NOMO-1 (cell line): ENCODE data around the gene ABCC8.
A peak's percentile ranks its signal among the peaks of the same experiment; 100 is the strongest.

Source experiments
- DNase-seq, 2 experiments: peaks; one replicate each; lab custom pipeline; 2025; ENCODE audit not compliant: unreplicated experiment in 2 of 2; lab: John Stamatoyannopoulos, UW

ABCC8 gene

DNA sequence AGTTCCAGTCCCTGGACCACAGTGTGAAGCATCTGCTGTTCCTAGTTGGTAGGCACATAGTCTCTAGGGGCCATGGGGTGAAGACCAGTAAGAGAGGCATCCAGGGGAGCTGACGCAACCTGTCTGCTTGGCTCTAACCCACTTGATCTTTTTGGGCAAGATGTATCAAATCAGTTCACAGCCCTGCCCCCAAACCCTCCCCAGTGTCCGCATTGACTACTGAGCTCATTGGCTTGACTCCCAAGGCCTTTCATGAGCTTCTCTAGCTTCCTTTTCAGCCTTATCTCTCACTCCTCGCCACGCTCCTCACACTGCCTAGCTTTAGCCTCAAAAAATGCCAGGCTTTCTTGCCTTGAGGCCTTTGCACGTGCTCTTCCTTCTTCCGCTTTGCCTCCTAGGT is 29.7 kb upstream of the ABCC8 start:
- DNase-seq: no peak

DNA sequence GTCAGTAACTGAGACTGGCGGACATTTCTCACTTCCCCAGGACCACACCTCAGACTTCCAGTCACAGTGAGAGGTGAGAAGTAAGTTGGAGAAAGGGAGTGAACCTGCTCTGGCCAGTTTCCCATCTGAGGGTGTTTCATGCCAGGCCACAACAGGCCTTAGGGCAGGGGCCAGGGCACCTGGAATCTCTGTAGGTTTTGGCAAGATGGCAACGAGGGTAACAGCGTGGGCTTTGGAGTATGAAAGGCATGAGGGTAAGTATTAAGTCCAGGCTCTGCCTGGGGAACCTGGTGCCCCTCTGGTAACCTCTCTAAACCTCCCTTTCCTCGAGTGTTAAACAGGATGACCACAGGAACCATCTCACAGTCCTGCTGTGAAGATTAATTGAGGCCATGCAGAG is 28.5 kb upstream of the ABCC8 start:
- DNase-seq: no peak

DNA sequence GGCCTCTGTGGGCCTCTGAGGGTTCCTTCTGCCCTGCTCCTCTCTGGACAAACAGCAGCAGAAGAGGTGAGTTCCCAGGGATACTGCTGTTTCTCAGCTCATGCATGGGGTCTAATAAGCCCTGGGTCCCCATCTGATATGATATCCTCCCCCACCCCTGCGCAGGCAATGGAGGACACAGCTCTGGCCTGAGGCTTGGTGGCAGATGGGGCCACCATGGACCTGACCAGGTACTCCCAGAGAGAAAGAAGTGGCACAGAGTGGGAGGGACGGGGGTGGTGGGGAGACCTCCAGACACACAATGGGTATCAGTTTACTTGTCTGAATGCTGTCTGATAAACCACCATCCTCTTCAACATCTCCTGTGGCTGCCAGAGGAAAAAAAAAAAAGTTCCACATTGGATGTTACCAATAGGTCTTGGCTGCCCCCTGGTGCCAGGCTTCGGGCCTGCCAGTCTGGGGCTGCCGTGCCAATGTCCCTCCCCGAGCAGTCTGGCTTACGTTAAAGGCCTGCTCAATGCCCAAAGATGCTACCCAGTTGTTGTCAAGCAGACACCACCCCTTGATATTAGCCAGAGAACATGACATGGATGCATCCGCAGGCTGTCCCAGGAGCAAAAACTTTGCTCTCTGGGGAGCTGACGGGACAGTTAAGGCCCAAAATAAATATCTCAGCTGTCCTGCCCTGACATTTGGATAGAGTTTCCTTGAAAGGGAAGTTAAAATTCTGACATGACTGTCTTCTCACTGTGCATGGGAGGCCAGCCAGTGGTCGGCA is 27.9 kb upstream of the ABCC8 start:
- DNase-seq: peak; percentile 31 to 54

DNA sequence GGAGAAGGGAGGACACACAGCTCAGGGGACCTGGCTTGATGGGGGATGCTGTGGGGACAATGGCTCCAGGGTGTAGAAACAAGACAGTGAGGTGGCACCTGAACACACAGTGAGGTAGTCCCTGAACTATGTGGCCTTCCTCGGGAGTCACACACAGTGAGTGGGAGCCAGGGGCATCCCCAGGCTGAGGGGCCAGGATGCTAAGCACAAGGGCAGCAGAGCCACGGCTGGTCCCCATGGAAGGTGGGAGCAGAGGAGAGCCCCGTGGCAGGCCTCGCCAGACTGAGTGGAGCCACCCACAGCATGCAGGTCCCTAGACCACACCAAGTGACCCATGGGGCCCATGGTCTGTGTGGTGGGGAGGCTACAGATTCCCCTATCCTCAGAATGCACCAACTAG is 26.0 kb upstream of the ABCC8 start:
- DNase-seq: no peak

DNA sequence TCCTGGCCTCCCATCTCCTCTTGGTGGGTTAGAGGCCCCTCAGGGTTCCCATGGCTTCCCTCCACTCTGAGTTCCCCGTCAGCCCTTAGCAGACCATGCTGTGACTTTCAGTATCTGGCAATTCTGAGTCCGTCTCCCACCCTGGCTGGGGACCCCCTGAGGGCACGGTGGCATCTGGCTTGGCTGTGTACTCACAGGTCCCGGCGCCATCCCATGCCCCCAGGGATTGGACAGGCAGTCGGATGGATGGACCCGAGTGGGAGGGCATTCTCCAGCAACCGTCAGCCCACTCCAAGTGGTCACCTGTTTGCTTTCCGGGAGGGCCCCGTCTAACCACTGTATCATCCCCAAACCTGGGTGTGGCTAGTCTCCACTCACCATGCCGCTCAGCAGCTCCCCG is 24.0 kb upstream of the ABCC8 start:
- no peak for DNase-seq

DNA sequence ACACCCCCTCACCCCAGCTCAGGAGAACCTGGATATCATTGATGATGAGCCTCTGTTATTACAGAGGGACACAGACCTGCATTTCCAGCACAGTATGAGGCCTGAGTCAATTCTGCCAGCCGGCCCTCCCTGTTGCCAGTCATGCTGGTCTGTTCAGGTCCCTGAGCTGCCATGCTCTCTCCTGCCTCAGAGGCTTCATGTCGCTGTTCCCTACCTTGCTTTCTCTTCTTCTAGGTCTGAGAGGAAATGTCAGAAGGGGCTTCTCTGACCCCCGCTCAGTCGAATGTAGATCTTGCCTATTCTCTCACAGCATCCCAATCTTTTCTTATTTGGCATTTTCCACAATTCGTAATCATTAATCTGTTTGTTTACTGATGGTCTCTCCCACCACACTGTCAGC is 21.8 kb upstream of the ABCC8 start:
- DNase-seq: no peak

DNA sequence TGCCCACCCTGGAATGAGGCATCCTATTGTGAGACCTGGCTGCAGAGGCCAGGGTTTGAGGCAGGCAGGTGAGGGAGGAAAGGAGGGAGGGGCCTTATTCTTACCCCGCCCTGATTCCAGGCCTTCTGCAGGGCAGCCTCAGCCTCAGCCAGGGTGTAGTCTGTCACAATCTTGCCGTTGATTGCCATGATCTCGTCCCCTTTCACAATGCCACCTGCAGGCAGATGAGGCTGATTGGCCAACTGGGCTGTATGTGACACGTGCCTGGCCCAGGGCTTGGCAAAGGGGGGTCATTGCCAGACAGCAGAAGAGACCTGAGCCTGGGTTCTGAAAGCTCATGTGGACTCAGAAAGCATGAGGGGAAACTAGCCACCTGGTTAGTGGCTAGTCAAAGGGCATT is 21.4 kb upstream of the ABCC8 start:
- peak; percentile 25 to 30 for DNase-seq

DNA sequence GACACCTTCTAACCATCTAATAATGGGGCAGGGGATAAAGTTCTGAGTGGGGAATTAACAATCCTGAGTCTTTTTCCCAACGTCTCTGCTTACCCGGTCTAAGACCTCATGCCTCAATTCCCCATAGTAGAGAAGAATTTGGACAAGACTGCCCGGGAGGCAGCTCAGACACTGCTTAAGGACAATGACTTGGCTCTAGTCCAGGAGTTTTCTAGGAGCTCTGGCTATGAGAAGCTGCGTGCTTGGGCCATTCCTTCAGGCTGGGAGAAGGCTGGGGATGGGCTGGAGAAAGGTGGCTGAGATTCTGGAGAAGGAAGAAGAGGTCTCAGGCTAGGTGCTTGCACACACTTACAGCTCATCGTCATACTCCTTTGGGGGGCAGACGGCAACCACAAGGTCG is 19.8 kb upstream of the ABCC8 start:
- no peak for DNase-seq

DNA sequence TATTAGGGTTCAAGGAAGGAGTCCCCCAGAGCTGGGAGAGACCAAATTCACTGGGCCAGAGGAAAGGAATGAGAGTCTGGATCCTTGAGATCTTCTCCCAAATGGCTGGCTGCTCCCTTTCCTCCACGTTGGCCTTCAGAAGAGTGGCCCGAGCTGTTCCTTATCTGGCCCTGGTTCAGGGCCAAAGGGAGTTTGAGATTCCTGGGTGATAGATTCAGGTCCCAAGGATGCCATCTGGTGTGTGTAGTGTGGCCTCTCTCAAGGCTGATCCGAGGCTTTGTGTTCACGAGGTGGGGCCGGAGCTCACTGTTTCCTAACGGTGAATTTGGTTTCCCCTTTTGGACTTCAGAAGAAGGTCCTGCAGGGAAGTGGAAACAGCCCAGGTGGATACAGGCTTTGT is 17.4 kb upstream of the ABCC8 start:
- DNase-seq: no peak

DNA sequence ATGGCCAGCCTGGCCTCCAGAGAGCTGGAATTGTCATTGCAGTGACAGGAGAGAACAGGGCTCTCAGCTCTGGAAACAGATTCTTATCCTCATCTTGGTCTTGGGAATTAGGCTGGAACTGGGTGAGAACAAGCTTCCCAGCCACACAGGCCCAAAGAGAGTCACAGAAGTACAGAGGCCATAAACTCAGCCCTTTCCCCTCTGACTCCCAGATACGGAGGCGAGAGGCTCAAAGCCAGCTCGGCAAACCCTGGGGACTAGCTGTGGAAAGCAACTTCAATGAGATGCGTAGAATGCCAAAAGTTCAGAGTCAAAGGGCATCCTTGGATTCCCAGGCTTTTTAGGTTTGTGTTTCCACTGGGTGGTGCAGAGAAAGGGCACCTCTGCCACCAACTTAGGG is 14.3 kb upstream of the ABCC8 start:
- no peak for DNase-seq

DNA sequence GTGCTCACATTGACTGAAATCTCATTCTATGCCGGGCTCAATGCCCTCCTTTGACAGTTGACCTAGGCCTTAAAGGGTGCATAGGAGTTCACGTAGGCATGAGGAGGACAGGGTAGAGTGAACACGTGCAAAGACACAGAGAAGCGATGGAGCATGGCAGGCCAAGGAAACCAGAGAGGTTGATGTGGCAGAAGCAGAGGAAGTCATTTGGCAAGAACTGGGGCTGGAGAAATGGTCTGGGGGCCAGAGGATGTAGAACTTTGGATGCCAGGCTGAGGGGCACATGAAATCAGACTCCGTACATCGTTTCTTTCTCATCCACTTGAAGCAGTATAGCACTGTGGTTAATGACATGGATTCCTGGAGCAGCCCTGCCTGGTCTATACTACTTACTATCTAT is 13.6 kb upstream of the ABCC8 start:
- no peak for DNase-seq

DNA sequence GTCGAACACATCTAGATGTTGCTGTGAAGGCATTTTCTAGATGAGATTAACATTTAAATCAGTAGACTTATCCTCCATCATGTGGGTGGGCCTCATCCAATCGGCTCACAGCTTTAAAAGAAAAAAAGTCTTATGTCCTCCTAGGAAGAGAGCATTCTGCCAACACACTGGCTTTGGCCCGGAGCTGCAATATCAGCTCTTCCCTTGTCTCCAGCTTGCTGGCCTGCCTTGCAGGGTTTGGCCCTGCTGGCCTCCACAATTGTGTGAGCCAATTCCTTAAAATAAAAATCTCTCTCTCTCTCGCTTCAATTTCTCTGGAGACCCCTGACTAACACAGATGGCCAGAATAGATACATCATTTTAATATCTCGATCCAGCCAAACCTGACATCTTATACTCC is 13.1 kb upstream of the ABCC8 start:
- no peak for DNase-seq

DNA sequence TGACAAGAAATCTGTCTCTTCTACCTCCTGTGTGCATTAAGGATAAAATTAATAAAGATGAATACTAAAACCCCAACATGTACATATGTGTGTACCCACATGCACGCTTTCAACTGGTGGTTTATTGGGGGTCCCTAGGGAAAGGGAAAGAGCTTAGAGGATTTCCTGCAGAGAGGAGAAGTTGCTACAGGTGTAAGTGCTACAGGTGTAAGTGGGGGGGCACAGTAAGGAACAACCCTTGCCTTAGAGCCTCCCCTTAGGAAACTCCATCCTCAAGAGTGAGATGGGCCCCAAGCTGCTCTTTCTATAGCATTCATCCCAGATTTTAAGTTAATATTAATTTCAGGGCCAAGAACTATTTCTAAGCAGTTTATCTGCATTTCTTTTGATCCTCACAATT is 11.9 kb upstream of the ABCC8 start:
- DNase-seq: no peak

DNA sequence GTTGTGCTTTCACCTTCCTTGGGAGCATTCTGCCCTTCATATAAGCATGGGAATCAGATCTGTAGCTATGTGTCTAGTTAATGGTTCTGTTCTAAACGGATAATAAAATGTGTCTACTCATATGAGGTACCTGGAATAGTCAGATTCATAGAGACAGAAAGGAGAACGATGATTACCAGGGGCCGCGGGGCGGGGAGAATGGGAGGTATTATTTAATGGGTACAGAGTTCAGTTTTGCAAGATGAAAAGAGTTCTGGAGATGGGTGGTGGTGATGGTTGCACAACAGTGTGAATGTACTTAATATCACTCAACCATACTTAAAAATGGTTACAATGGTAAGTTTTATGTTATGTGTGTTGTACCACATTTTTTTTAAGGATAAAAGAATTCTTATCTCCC is 10.0 kb upstream of the ABCC8 start:
- DNase-seq: no peak

DNA sequence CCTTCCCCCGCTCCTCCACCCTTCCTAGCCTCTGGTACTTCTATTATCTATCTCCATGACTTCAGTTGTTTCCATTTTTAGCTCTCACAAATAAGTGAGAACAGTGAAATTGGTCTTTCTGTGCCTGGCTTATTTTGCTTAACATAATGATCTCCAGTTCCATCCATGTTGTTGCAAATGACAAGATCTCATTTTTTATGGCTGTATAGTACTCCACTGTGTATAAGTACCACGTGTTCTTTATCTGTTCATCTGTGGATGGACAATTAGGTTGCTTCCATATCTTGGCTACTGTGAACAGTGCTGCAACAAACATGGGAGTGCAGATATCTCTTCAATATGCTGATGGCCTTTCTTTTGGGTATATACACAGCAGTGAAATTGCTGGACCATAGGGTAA is 6.9 kb upstream of the ABCC8 start:
- DNase-seq: no peak

DNA sequence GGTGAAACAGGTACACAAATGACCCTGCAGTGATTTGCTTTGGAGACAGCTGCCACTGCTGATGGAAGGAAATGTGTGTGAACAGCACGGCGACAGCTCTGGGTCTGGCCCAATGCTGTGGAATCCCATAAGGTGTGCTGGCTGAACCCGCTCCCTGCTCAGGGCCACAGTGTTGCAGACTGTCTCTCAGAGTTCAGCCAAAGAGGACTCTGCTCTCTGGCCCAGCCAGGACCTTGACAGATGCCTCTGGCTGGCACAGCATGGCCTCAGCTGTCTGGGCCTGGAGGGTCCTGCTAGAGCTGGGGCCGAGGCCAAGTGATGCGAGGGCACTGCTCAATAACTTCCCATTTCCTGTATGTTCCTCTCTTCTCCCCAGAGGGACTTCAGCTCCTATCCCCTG is 5.3 kb upstream of the ABCC8 start:
- no peak for DNase-seq

DNA sequence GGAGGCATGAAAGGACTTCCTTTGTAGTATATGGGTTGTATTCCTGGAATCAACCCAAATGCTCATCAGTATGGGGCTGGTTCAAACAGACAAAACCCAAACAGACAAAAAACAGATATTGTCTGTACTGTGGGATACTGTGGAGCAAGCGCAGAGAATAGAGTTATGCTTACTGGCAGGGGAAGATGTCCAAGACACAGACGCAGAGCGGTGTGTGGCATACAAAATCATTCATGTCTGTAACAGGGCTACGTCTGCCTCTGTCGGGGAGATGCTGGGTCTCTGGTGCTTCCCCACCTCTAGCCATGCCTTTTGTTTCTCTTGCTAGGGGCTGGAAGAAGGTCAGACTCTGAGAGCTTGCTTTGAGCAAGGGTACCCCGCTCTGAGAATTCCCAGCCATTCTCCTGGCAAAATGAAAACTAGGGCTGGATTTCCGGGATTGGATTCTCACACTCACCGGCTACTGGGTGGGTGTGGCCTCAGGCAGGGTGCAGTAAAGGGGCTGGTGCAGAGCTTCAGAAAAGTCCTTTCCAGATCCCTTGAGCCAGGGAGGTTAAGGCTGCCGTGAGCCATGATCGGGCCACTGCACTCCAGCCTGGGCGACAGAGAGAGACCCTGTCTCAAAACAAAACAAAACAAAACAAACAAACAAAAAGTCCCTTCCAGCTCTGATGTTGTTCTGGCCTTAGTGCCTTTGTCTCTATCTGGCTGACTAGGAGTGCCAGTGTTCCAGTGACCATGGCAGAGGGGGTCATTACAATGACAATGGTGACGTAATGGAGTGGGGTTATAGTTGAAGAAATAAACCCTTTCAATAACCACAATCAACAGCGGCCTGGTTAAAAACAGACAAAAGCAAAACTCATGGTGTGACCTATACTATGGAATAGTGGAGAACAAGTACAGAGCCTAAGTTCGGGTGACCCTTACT is 2.9 kb upstream of the ABCC8 start:
- no peak for DNase-seq

DNA sequence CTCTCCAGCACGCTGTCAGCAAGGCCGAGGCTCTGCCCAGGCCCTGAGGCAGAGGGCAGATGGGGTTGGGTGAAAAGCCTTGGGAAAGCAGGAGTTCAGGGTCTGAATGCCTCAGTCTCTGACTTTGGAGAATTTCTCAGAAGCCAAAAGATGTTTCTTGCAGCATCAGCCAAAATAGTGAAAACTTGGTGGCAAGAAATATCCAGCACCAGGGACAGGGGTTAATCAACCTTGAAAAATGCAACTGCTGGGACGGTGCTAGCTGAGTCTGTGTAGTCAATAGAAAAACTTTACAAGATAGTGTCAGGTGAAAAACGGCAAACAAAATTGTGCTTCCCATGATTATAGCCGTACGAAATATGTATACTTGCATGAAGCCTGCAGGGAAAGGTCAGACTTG is 1.4 kb upstream of the ABCC8 start:
- no peak for DNase-seq

DNA sequence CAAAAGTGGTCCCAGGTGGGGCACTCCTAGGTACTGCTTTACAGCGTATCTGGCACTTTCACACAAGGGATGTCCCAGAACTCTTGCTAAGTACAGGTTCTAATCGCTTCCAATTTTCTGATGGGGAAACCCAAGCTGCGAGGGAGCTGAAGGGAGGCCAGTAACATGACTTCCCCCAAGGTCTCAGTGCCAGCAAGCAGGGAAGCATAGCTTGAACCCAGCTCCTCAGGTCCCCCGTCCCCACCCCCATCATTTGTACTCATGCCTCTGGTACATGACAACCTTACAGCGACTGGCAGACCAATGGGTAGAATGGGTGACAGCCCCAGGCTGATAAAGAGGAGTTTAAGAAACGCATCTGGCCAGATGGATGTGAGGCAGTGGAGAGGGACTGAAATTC is 716 bp upstream of the ABCC8 start:
- DNase-seq: no peak

DNA sequence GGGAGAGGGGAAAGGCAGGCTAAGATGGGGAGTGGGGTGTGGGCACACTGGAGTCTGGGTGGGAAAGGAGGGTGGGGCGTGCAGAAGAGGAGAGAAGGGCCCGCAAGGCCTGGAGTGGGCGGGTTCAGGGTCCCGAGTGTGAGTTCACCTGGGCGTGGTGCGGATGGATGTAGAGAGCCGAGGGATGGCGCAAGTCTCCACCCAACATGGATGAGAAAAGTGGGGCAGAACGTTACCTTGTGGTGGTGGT is 364 bp upstream of the ABCC8 start:
- DNase-seq: no peak

DNA sequence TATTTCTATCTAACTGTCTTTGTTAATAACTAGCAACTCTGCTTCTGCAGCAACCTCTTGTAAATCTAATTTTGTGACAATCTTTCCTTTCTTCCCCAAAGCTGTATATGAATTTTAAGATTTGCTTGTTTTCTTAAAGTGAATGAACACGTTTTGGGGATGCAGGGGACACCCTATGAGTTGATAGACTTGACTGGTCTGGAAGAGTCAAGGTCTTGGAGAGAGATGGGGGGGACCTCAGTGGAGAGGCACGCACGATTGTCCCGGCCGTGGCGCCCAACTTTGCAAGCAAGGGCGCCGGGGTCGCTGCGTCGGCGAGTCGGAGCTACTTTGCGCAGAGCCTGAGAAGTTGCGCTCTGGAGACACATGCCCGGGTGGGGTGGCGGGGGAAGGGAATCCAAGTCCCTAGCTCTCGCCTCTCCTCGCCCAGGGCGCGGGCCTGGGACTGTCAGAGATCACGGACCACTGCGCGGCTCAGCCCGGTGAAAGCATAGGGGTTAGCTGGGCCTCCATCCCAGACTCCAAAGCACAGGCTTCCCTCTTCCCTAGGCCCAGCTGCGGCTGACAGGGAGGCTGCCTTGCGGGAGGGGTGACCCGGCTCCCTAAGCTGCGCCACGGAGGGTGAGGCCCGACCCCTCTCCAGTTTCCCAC is 854 bp downstream of the ABCC8 start:
- DNase-seq: no peak
